ENCODE measurements around the gene RALB.

DNA sequence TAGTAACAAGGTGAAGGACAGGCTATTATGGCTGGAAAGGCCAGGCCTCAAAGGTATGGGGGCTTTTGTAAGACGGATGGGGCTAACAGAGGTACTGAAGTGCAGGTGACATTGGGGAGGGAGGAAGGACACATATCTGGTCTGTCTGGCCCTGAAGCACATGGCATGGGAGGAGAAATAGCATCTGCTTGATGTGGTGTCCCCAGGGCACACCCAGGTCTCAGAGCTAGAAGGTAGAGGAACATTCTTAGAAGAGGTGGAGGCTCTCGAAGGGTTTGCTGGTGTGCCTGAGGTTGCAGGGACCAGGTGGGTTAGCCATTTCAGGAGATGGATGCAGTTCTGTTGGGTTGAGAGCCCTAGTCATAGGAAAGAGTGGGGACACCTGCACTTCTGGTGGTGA, 9.5 kb downstream of the RALB start:
- TF ChIP-seq POLR2A (IDR thresholded peaks at IDR 0.05; ENCODE audit: low read depth, low read length), result no peak
- TF ChIP-seq, protein P1, sequence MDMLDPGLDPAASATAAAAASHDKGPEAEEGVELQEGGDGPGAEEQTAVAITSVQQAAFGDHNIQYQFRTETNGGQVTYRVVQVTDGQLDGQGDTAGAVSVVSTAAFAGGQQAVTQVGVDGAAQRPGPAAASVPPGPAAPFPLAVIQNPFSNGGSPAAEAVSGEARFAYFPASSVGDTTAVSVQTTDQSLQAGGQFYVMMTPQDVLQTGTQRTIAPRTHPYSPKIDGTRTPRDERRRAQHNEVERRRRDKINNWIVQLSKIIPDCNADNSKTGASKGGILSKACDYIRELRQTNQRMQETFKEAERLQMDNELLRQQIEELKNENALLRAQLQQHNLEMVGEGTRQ (IDR thresholded peaks at IDR 0.05; ENCODE audit: low read depth, low read length), result no peak
- TF ChIP-seq, protein P2, sequence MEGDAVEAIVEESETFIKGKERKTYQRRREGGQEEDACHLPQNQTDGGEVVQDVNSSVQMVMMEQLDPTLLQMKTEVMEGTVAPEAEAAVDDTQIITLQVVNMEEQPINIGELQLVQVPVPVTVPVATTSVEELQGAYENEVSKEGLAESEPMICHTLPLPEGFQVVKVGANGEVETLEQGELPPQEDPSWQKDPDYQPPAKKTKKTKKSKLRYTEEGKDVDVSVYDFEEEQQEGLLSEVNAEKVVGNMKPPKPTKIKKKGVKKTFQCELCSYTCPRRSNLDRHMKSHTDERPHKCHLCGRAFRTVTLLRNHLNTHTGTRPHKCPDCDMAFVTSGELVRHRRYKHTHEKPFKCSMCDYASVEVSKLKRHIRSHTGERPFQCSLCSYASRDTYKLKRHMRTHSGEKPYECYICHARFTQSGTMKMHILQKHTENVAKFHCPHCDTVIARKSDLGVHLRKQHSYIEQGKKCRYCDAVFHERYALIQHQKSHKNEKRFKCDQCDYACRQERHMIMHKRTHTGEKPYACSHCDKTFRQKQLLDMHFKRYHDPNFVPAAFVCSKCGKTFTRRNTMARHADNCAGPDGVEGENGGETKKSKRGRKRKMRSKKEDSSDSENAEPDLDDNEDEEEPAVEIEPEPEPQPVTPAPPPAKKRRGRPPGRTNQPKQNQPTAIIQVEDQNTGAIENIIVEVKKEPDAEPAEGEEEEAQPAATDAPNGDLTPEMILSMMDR (conservative IDR thresholded peaks at IDR 0.05; ENCODE audit: low read depth, low read length), result no peak
- TF ChIP-seq MXI1 (IDR thresholded peaks at IDR 0.05; ENCODE audit: borderline replicate concordance, low read depth, low read length), result no peak
- no peak for TF ChIP-seq SMC3 (IDR thresholded peaks at IDR 0.05; ENCODE audit: low read depth, low read length)
- no peak for TF ChIP-seq MAFK (IDR thresholded peaks at IDR 0.05; ENCODE audit: low read depth, low read length)
- no peak for TF ChIP-seq CEBPB (IDR thresholded peaks at IDR 0.05; ENCODE audit: low read depth, low read length)
